ENCODE data around the gene STPG3.

DNA sequence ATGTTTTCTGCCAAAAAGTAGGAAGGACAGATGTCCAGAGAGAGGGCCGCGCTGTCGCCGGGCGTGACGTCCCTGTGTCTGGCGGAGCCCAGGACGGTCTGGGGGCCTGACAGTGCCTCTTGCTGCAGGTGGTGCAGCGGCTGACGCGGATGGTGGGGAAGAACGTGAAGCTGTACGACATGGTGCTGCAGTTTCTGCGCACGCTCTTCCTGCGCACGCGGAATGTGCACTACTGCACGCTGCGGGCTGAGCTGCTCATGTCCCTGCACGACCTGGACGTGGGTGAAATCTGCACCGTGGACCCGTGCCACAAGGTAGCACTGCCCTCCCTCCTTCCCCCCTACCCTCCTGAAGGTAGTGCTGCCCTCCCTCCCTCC is 11.8 kb downstream of the STPG3 start:
- TF ChIP-seq POLR2AphosphoS5 (IDR thresholded peaks at IDR 0.05; ENCODE audit: low read depth, low read length): no peak
- TF ChIP-seq, protein P1, sequence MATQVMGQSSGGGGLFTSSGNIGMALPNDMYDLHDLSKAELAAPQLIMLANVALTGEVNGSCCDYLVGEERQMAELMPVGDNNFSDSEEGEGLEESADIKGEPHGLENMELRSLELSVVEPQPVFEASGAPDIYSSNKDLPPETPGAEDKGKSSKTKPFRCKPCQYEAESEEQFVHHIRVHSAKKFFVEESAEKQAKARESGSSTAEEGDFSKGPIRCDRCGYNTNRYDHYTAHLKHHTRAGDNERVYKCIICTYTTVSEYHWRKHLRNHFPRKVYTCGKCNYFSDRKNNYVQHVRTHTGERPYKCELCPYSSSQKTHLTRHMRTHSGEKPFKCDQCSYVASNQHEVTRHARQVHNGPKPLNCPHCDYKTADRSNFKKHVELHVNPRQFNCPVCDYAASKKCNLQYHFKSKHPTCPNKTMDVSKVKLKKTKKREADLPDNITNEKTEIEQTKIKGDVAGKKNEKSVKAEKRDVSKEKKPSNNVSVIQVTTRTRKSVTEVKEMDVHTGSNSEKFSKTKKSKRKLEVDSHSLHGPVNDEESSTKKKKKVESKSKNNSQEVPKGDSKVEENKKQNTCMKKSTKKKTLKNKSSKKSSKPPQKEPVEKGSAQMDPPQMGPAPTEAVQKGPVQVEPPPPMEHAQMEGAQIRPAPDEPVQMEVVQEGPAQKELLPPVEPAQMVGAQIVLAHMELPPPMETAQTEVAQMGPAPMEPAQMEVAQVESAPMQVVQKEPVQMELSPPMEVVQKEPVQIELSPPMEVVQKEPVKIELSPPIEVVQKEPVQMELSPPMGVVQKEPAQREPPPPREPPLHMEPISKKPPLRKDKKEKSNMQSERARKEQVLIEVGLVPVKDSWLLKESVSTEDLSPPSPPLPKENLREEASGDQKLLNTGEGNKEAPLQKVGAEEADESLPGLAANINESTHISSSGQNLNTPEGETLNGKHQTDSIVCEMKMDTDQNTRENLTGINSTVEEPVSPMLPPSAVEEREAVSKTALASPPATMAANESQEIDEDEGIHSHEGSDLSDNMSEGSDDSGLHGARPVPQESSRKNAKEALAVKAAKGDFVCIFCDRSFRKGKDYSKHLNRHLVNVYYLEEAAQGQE (IDR thresholded peaks at IDR 0.05; ENCODE audit: insufficient read depth in 1 of 2, low read depth in 2 of 2, low read length in 2 of 2): no peak
- TF ChIP-seq SIN3A (IDR thresholded peaks at IDR 0.05; ENCODE audit: borderline replicate concordance, insufficient read depth, low read length): no peak

All from PFSK-1 (cell line).